BLaER1 treated with 17β-estradiol and CSF1 and Interleukin-3, amounts not matched to agents 10 nM and 100 nM (cell line): ENCODE data around the gene SIRPB2.

Experiments
- H3K27ac ChIP-seq, 11 experiments: shearing (Covaris generic); formaldehyde crosslinking; 2 replicates each; pipeline ENCODE4 v1.8.1; 2022
- H3K27me3 ChIP-seq, 11 experiments: shearing (Covaris generic); formaldehyde crosslinking; 2 replicates each; pipeline ENCODE4 v1.8.1; 2022
- H3K36me3 ChIP-seq, 11 experiments: shearing (Covaris generic); formaldehyde crosslinking; 2 replicates each; pipeline ENCODE4 v1.8.1; 2022
- H3K4me1 ChIP-seq, 10 experiments: shearing (Covaris generic); formaldehyde crosslinking; 2 replicates each; pipeline ENCODE4 v1.8.1; 2022
- H3K4me2 ChIP-seq, 11 experiments: shearing (Covaris generic); formaldehyde crosslinking; 2 replicates each; pipeline ENCODE4 v1.8.1; 2022
- H3K4me3 ChIP-seq, 10 experiments: shearing (Covaris generic); formaldehyde crosslinking; 2 replicates each; pipeline ENCODE4 v1.8.1; 2022
- H3K9ac ChIP-seq, 11 experiments: shearing (Covaris generic); formaldehyde crosslinking; 2 replicates each; pipeline ENCODE4 v1.8.1; 2022
- H3K9me3 ChIP-seq, 11 experiments: shearing (Covaris generic); formaldehyde crosslinking; replicated peaks in 1 of 11; 2 replicates each; pipeline ENCODE4 v1.8.1; 2022
- H4K20me1 ChIP-seq, 11 experiments: shearing (Covaris generic); formaldehyde crosslinking; 2 replicates each; pipeline ENCODE4 v1.8.1; 2022
- Cebpa-rat ChIP-seq, 11 experiments: shearing (Covaris generic); IDR thresholded peaks; 2 replicates each; pipeline ENCODE4 v1.8.1; 2022

SIRPB2 gene

GRCh38 chr20:1473246-1474220 is 17.7 kb downstream of the SIRPB2 start:
- peak overlapping the region in 6 of 11 experiments; percentile 36 to 84 (median 62); a peak in 12 of 22 replicates for H3K4me2 ChIP-seq
- peak overlapping the region in 3 of 11 experiments; percentile 8 to 21 (median 11); a peak in 1 of 22 replicates for H3K9ac ChIP-seq
- H3K4me3 ChIP-seq = no peak overlapping the region
- peaks cover 0 to 30% (median 0%) of the 10 kb centered on the region in 11 experiments; a peak in 7 of 22 replicates for H3K36me3 ChIP-seq
- H3K27ac ChIP-seq = peak overlapping the region in 2 of 11 experiments; percentile 2 to 7; a peak in 1 of 22 replicates
- peaks cover 0 to 23% (median 0%) of the 10 kb centered on the region in 11 experiments; a peak in 4 of 22 replicates for H4K20me1 ChIP-seq
- peaks cover 0 to 4% (median 0%) of the 10 kb centered on the region in 11 experiments; a peak in 3 of 22 replicates for H3K9me3 ChIP-seq
- peaks cover 0 to under 1% (median 0%) of the 10 kb centered on the region in 11 experiments; a peak in 1 of 22 replicates for H3K27me3 ChIP-seq
- TF ChIP-seq Cebpa-rat (IDR thresholded peaks at IDR 0.05) = no peak
- peaks cover 0 to 79% (median 17%) of the 10 kb centered on the region in 10 experiments; a peak in 13 of 20 replicates for H3K4me1 ChIP-seq

GRCh38 chr20:1472556-1473245 is 18.5 kb downstream of the SIRPB2 start:
- Histone ChIP-seq H3K4me2 (peak overlapping the region in 6 of 11 experiments; percentile 36 to 84 (median 62); a peak in 13 of 22 replicates), H4K20me1 (peaks cover 0 to 18% (median 0%) of the 10 kb centered on the region in 11 experiments; a peak in 3 of 22 replicates), H3K36me3 (peaks cover 0 to 22% (median 0%) of the 10 kb centered on the region in 11 experiments; a peak in 5 of 22 replicates), H3K4me1 (peaks cover 4 to 80% (median 23%) of the 10 kb centered on the region in 10 experiments), H3K4me3 (no peak overlapping the region), H3K27ac (peak overlapping the region in 2 of 11 experiments; percentile 2 to 7; a peak in 1 of 22 replicates), H3K9ac (0 out of 22 replicates have a peak overlapping the region, but pooled peaks of 1 of the 11 experiments have one; percentile 21), H3K27me3 (peaks cover 0 to 9% (median 0%) of the 10 kb centered on the region in 11 experiments; a peak in 2 of 22 replicates), H3K9me3 (peaks cover 0 to 10% (median 0%) of the 10 kb centered on the region in 11 experiments; a peak in 3 of 22 replicates)
- TF ChIP-seq Cebpa-rat (IDR thresholded peaks at IDR 0.05) = no peak

GRCh38 chr20:1471242-1471641 is 20.0 kb downstream of the SIRPB2 start:
- Histone ChIP-seq H4K20me1 (peaks cover 0 to 10% (median under 1%) of the 10 kb centered on the region in 11 experiments; a peak in 10 of 22 replicates), H3K9ac (no peak overlapping the region), H3K9me3 (peaks cover 0 to 10% (median 0%) of the 10 kb centered on the region in 11 experiments; a peak in 3 of 22 replicates), H3K27me3 (peaks cover 0 to 9% (median 0%) of the 10 kb centered on the region in 11 experiments; a peak in 2 of 22 replicates), H3K4me2 (peak overlapping the region in 2 of 11 experiments; percentile 53 to 84; a peak in 4 of 22 replicates), H3K36me3 (peaks cover 0 to 7% (median 0%) of the 10 kb centered on the region in 11 experiments; a peak in 2 of 22 replicates), H3K27ac (no peak overlapping the region), H3K4me1 (peaks cover 12 to 79% (median 31%) of the 10 kb centered on the region in 10 experiments), H3K4me3 (no peak overlapping the region)
- no peak for TF ChIP-seq Cebpa-rat (IDR thresholded peaks at IDR 0.05)

GRCh38 chr20:1469925-1470571 is 21.2 kb downstream of the SIRPB2 start:
- Histone ChIP-seq H3K9ac (peak overlapping the region in 2 of 11 experiments; percentile 18 to 52; a peak in 2 of 22 replicates), H3K4me2 (peak overlapping the region in 4 of 11 experiments; percentile 4 to 92 (median 68); a peak in 5 of 22 replicates), H3K36me3 (peaks cover 0 to 7% (median 4%) of the 10 kb centered on the region in 11 experiments; a peak in 6 of 22 replicates), H4K20me1 (peaks cover 10 to 20% (median 11%) of the 10 kb centered on the region in 11 experiments; a peak in 19 of 22 replicates), H3K9me3 (peaks cover 0 to 10% (median 0%) of the 10 kb centered on the region in 11 experiments; a peak in 3 of 22 replicates), H3K4me3 (no peak overlapping the region), H3K27ac (peak overlapping the region in 4 of 11 experiments; percentile 4 to 58 (median 52); a peak in 6 of 22 replicates), H3K27me3 (peaks cover 0 to 9% (median 0%) of the 10 kb centered on the region in 11 experiments; a peak in 2 of 22 replicates), H3K4me1 (peaks cover 22 to 88% (median 42%) of the 10 kb centered on the region in 10 experiments)
- TF ChIP-seq Cebpa-rat (IDR thresholded peaks at IDR 0.05) = no peak

GRCh38 chr20:1469306-1469905 is 21.8 kb downstream of the SIRPB2 start:
- Histone ChIP-seq H4K20me1 (peaks cover 17 to 26% (median 18%) of the 10 kb centered on the region in 11 experiments; a peak in 19 of 22 replicates), H3K36me3 (peaks cover 3 to 13% (median 10%) of the 10 kb centered on the region in 11 experiments; a peak in 16 of 22 replicates), H3K27ac (peak overlapping the region in 4 of 11 experiments; percentile 4 to 58 (median 52); a peak in 7 of 22 replicates), H3K4me2 (peak overlapping the region in 4 of 11 experiments; percentile 4 to 92 (median 84); a peak in 5 of 22 replicates), H3K27me3 (peaks cover 0 to 9% (median 0%) of the 10 kb centered on the region in 11 experiments; a peak in 2 of 22 replicates), H3K9me3 (peaks cover 0 to 10% (median 0%) of the 10 kb centered on the region in 11 experiments; a peak in 3 of 22 replicates), H3K4me3 (no peak overlapping the region), H3K9ac (peak overlapping the region in 1 of 11 experiments; percentile 52; a peak in 1 of 22 replicates), H3K4me1 (peaks cover 29 to 90% (median 48%) of the 10 kb centered on the region in 10 experiments)
- no peak for TF ChIP-seq Cebpa-rat (IDR thresholded peaks at IDR 0.05)

- Histone ChIP-seq H3K9me3 (peaks cover 0 to 10% (median 0%) of the 10 kb centered on the region in 11 experiments; a peak in 3 of 22 replicates), H3K4me3 (peak overlapping the region in 4 of 10 experiments; percentile 73 to 99 (median 88); a peak in 3 of 20 replicates), H4K20me1 (peaks cover 29 to 34% (median 30%) of the 10 kb centered on the region in 11 experiments; a peak in 20 of 22 replicates), H3K4me1 (peaks cover 38 to 90% (median 53%) of the 10 kb centered on the region in 10 experiments), H3K27ac (peak overlapping the region in 9 of 11 experiments; percentile 73 to 97 (median 87); a peak in 18 of 22 replicates), H3K27me3 (peaks cover 0 to 9% (median 0%) of the 10 kb centered on the region in 11 experiments; a peak in 2 of 22 replicates), H3K4me2 (peak overlapping the region; percentile 77 to 93 (median 87); a peak in 21 of 22 replicates), H3K36me3 (peaks cover 15 to 26% (median 23%) of the 10 kb centered on the region in 11 experiments), H3K9ac (peak overlapping the region in 9 of 11 experiments; percentile 89 to 97 (median 94); a peak in 15 of 22 replicates)
- no peak for TF ChIP-seq Cebpa-rat (IDR thresholded peaks at IDR 0.05)
Observed at GRCh38 chr20:1468117-1468624, 23.0 kb downstream of the SIRPB2 start.
